ENCODE results near the gene NUB1.

NUB1 gene

GRCh38 chr7:151391358-151391730 lies 49.7 kb downstream of the NUB1 start:
- no peak for DNase-seq

- DNase-seq: no peak
These were observed 50.4 kb downstream of the NUB1 start for GRCh38 chr7:151392002-151392401.

- no peak for DNase-seq
These were observed 50.8 kb downstream of the NUB1 start for GRCh38 chr7:151392426-151392825.

- DNase-seq: no peak
These were observed 51.7 kb downstream of the NUB1 start for GRCh38 chr7:151393031-151393977.

GRCh38 chr7:151394076-151395035 lies 52.7 kb downstream of the NUB1 start:
- DNase-seq: no peak

GRCh38 chr7:151395036-151395367 lies 53.4 kb downstream of the NUB1 start:
- no peak for DNase-seq

GRCh38 chr7:151396328-151396970 lies 54.8 kb downstream of the NUB1 start:
- DNase-seq: no peak

GRCh38 chr7:151397026-151397425 lies 55.4 kb downstream of the NUB1 start:
- DNase-seq: no peak

- DNase-seq: no peak
These were observed 57.1 kb downstream of the NUB1 start for GRCh38 chr7:151398446-151399304.

- DNase-seq: no peak
These were observed 57.6 kb downstream of the NUB1 start for GRCh38 chr7:151399305-151399601.

- DNase-seq: no peak
These were observed 58.3 kb downstream of the NUB1 start for GRCh38 chr7:151399906-151400305.

- DNase-seq: no peak
These were observed 59.2 kb downstream of the NUB1 start for GRCh38 chr7:151400626-151401315.

- no peak for DNase-seq
These were observed 60.6 kb downstream of the NUB1 start for GRCh38 chr7:151402029-151402835.

GRCh38 chr7:151403764-151404163 lies 62.2 kb downstream of the NUB1 start:
- DNase-seq: no peak

- DNase-seq: no peak
These were observed 62.8 kb downstream of the NUB1 start for GRCh38 chr7:151404216-151405011.

GRCh38 chr7:151405056-151405455 lies 63.4 kb downstream of the NUB1 start:
- no peak for DNase-seq

GRCh38 chr7:151405588-151405987 lies 64.0 kb downstream of the NUB1 start:
- no peak for DNase-seq

GRCh38 chr7:151406051-151406875 lies 64.7 kb downstream of the NUB1 start:
- no peak for DNase-seq
